A673 (cell line): ENCODE data around the gene RHOB. TPM values are rescaled to one million over a fixed set of nuclear protein-coding genes. Genes with fewer than 3 reads are reported as not detected.

Experiments used
- BruUV-seq: library from RNA; stranded (reverse); fragments of 400-500 nt; replicated peaks from 2 replicates; lab custom pipeline; 2021; lab: Mats Ljungman, UMichigan
- CTCF ChIA-PET: fragments of 300-600 bp; sonication (Branson Sonifier 250); formaldehyde crosslinking; loops from one replicate; lab custom pipeline; 2022; ENCODE audit warnings: antibody characterized with exemption; lab: Charles Lee
- POLR2A ChIA-PET: fragments of 300-600 bp; sonication (Branson Sonifier 250); formaldehyde crosslinking; loops from one replicate; lab custom pipeline; 2022; ENCODE audit warnings: antibody characterized with exemption; ENCODE audit not compliant: low non-redundant PET; lab: Charles Lee
- DNase-seq: peaks from one replicate; pipeline ENCODE4 v3.0.0-alpha.2; 2015; ENCODE audit warnings: low spot score
- H3K27ac ChIP-seq: fragments of 200-600 bp; sonication (generic); 2 replicates; pipeline ENCODE4 v1.5.1; 2016; ENCODE audit warnings: mixed run types, low read depth, mild to moderate bottlenecking, mixed read lengths, antibody characterized with exemption, low read length; ENCODE audit not compliant: poor library complexity, severe bottlenecking
- H3K27me3 ChIP-seq: fragments of 200-600 bp; sonication (generic); replicated peaks from 2 replicates; pipeline ENCODE4 v1.6.1; 2017; ENCODE audit warnings: mixed run types, low read depth, mild to moderate bottlenecking, mixed read lengths, antibody characterized with exemption, low read length; ENCODE audit not compliant: insufficient read depth, poor library complexity
- H3K36me3 ChIP-seq: fragments of 200-600 bp; sonication (generic); 2 replicates; pipeline ENCODE4 v1.6.1; 2016; ENCODE audit warnings: mixed run types, mild to moderate bottlenecking, mixed read lengths, antibody characterized with exemption, low read length; ENCODE audit not compliant: insufficient read depth, poor library complexity, severe bottlenecking
- H3K4me1 ChIP-seq: fragments of 200-600 bp; sonication (generic); 2 replicates; pipeline ENCODE4 v1.6.1; 2017; ENCODE audit warnings: mixed run types, mild to moderate bottlenecking, mixed read lengths, antibody characterized with exemption, low read length; ENCODE audit not compliant: insufficient read depth, poor library complexity, severe bottlenecking
- H3K4me3 ChIP-seq: fragments of 200-600 bp; sonication (generic); 2 replicates; pipeline ENCODE4 v1.5.1; 2016; ENCODE audit warnings: low read depth, mixed run types, mild to moderate bottlenecking, mixed read lengths, low read length; ENCODE audit not compliant: poor library complexity, severe bottlenecking
- H3K9me3 ChIP-seq: fragments of 200-600 bp; sonication (generic); 2 replicates; pipeline ENCODE4 v1.6.1; 2016; ENCODE audit warnings: mixed run types, low read depth, mild to moderate bottlenecking, mixed read lengths, antibody characterized with exemption, low read length; ENCODE audit not compliant: poor library complexity, severe bottlenecking
- CTCF ChIP-seq: fragments of 300-800, 200-600 bp; sonication (generic); conservative IDR thresholded peaks from 2 replicates; pipeline ENCODE4 v1.5.1; 2017; ENCODE audit warnings: low read depth, mild to moderate bottlenecking, antibody characterized with exemption, low read length, moderate library complexity, mixed read lengths
- EZH2 ChIP-seq: fragments of 200-600 bp; sonication (generic); IDR thresholded peaks from 2 replicates; pipeline ENCODE4 v1.6.1; 2017; ENCODE audit warnings: borderline replicate concordance, low read depth, mild to moderate bottlenecking, mixed read lengths, antibody characterized with exemption, low read length; ENCODE audit not compliant: poor library complexity, severe bottlenecking
- intact Hi-C: fragments of 100-400 bp; cut with micrococcal nuclease; formaldehyde crosslinking; loops from one replicate; pipeline ENCODE4 v1.10.0; 2022; ENCODE audit not compliant: unreplicated experiment
- total RNA-seq: library from RNA; stranded (reverse); gene quantifications from 2 replicates; pipeline ENCODE4 v1.2.3, GENCODE V29; 2021

The RHOB gene
- total RNA-seq, 1 experiment from 2014 or later, result 31.5 TPM

GRCh38 chr2:20494241-20494640, 47.4 kb downstream of the RHOB start:
- no peaks in the 10 kb centered on the region for H3K9me3 ChIP-seq
- no peaks in the 10 kb centered on the region for H3K27me3 ChIP-seq
- H3K4me1 ChIP-seq, result no peaks in the 10 kb centered on the region
- H3K36me3 ChIP-seq, result no peaks in the 10 kb centered on the region
- DNase-seq, result no peak
- BruUV-seq, result no TSS peak
- ChIA-PET CTCF (no interaction called here), POLR2A (no interaction called here)
- no peak overlapping the region for H3K27ac ChIP-seq
- no peak overlapping the region for H3K4me3 ChIP-seq
- intact Hi-C loops, result no loop called here
- TF ChIP-seq EZH2, result no peak
- no peak for TF ChIP-seq CTCF

DNA sequence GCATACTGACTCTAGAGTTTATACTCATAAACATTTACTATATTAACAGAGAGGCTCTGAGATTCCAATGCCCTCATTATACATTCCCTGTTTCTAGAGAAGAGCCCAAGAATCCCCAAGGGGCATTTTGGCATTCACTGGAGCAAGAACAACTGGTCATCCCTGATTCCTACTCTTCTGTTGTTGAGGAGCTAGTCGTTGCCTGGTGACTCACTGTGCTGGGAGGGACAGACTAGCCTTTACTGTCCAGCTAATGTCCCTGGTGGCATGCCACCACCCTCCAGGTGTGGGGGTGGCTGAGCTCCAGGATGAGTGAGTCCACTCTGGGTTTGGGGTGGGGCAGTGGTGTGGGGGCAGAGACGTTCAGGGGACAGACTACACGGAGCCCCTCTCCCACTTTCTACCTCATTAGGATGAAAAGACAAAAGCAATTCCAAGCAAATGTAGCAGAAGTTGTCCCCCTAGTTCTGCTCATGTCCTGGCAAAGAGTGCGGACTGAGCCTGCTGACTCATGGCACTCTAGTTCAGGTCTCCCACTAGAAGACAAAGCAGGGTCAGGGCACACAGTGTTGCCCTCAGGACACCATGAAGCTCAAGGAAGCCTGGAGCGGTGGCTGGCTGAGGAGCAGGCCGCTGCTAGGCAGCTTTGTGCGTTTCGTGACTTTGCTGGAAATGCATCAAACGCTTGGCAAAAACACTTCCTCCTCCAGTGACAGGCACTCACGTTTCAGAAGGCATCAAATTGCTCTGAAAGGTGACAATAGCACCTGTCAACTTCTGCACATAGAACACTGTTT, 49.4 kb downstream of the RHOB start:
- Histone ChIP-seq H3K4me3 (no peak overlapping the region), H3K27ac (no peak overlapping the region), H3K9me3 (no peaks in the 10 kb centered on the region), H3K4me1 (no peaks in the 10 kb centered on the region), H3K36me3 (no peaks in the 10 kb centered on the region), H3K27me3 (no peaks in the 10 kb centered on the region)
- POLR2A ChIA-PET, result no interaction called here
- no peak for DNase-seq
- no TSS peak for BruUV-seq
- CTCF ChIA-PET, result no interaction called here
- TF ChIP-seq EZH2 (no peak), CTCF (no peak)
- intact Hi-C loops, result no loop called here

GRCh38 chr2:20496942-20497341, 50.1 kb downstream of the RHOB start:
- H3K4me1 ChIP-seq, result no peaks in the 10 kb centered on the region
- no peak overlapping the region for H3K4me3 ChIP-seq
- no peaks in the 10 kb centered on the region for H3K27me3 ChIP-seq
- ChIA-PET CTCF (no interaction called here), POLR2A (no interaction called here)
- DNase-seq, result no peak
- no TSS peak for BruUV-seq
- no peak for TF ChIP-seq EZH2
- intact Hi-C loops, result no loop called here
- no peaks in the 10 kb centered on the region for H3K36me3 ChIP-seq
- no peak overlapping the region for H3K27ac ChIP-seq
- no peaks in the 10 kb centered on the region for H3K9me3 ChIP-seq

Other genes with a start within 250 kb of the RHOB start
- 1.4 and 2.9 TPM in 2 replicates for gene SDC1, start 221.9 kb upstream of the RHOB start, total RNA-seq
- gene PUM2, start 96.2 kb upstream of the RHOB start, total RNA-seq, result 109 and 112 TPM in 2 replicates
- gene HS1BP3, start 204.0 kb downstream of the RHOB start, total RNA-seq, result 12.6 and 13.2 TPM in 2 replicates
- not detected in 2 replicates for gene GDF7, start 220.1 kb downstream of the RHOB start, total RNA-seq